PC-3 (cell line): ENCODE data around the gene TMEM202. TPM values are rescaled to one million over a fixed set of nuclear protein-coding genes. Genes with fewer than 3 reads are reported as not detected.
"Not testable (repeated sequence)": the region's sequence is repeated elsewhere in the genome, so short reads cannot be mapped to it uniquely, and the experiment has no call there.

Experiments used
- ATAC-seq: fragments of 200-7000 bp; cut with Tn5 transposase; 2 replicates; pipeline ENCODE4 v1.9.1; 2020; ENCODE audit warnings: mild to moderate bottlenecking, moderate library complexity
- BruUV-seq: library from RNA; stranded (reverse); fragments of 400-500 nt; replicated peaks from 2 replicates; lab custom pipeline; 2021; lab: Mats Ljungman, UMichigan
- CTCF ChIA-PET: fragments of 300-600 bp; sonication (Branson Sonifier 250); formaldehyde crosslinking; loops from one replicate; lab custom pipeline; 2022; ENCODE audit warnings: antibody characterized with exemption; lab: Charles Lee
- POLR2A ChIA-PET: fragments of 300-600 bp; sonication (Branson Sonifier 250); formaldehyde crosslinking; loops from one replicate; lab custom pipeline; 2022; ENCODE audit warnings: antibody characterized with exemption; ENCODE audit not compliant: unreplicated experiment; lab: Charles Lee
- DNase-seq: peaks from one replicate; pipeline ENCODE4 v3.0.0-alpha.2; 2015
- H2AFZ ChIP-seq: fragments of 300-600 bp; sonication (generic); 2 replicates; pipeline ENCODE4 v1.6.0; 2016; ENCODE audit warnings: antibody characterized with exemption, low read length
- H3F3A ChIP-seq: fragments of 300-600 bp; sonication (generic); one replicate; pipeline ENCODE4 v1.6.0; 2017; ENCODE audit warnings: antibody characterized with exemption, low read length, control low read depth, mild to moderate bottlenecking; ENCODE audit not compliant: unreplicated experiment
- H3K27ac ChIP-seq: fragments of 300-600 bp; sonication (generic); 2 replicates; pipeline ENCODE4 v1.5.1; 2016; ENCODE audit warnings: mild to moderate bottlenecking, low read length
- H3K27me3 ChIP-seq: fragments of 300-600 bp; sonication (generic); 2 replicates; pipeline ENCODE4 v1.6.1; 2016; ENCODE audit warnings: low read length, mixed read lengths
- H3K36me3 ChIP-seq: fragments of 300-600 bp; sonication (generic); 2 replicates; pipeline ENCODE4 v1.6.1; 2016; ENCODE audit warnings: low read depth, mixed run types, low read length, mixed read lengths
- H3K4me1 ChIP-seq: fragments of 300-600 bp; sonication (generic); 2 replicates; pipeline ENCODE4 v1.5.1; 2016; ENCODE audit warnings: low read length; ENCODE audit not compliant: insufficient read depth
- H3K4me2 ChIP-seq: fragments of 300-600 bp; sonication (generic); 2 replicates; pipeline ENCODE4 v1.6.0; 2016; ENCODE audit warnings: low read length
- H3K4me3 ChIP-seq: fragments of 300-600 bp; sonication (generic); 2 replicates; pipeline ENCODE4 v1.5.1; 2016; ENCODE audit warnings: mild to moderate bottlenecking, low read length, mixed read lengths
- H3K79me2 ChIP-seq: fragments of 300-600 bp; sonication (generic); 2 replicates; pipeline ENCODE4 v1.6.1; 2017; ENCODE audit warnings: low read length, mixed read lengths
- H3K9ac ChIP-seq: fragments of 300-600 bp; sonication (generic); 2 replicates; pipeline ENCODE4 v1.6.0; 2016; ENCODE audit warnings: mild to moderate bottlenecking, low read length
- H3K9me2 ChIP-seq: fragments of 300-600 bp; sonication (generic); replicated peaks from 2 replicates; pipeline ENCODE4 v1.6.1; 2016; ENCODE audit warnings: mixed run types, low read length, mixed read lengths
- H3K9me3 ChIP-seq: fragments of 300-600 bp; sonication (generic); 2 replicates; pipeline ENCODE4 v1.6.1; 2016; ENCODE audit warnings: low read length, mixed read lengths
- H4K20me1 ChIP-seq: fragments of 300-600 bp; sonication (generic); 2 replicates; pipeline ENCODE4 v1.6.1; 2016; ENCODE audit warnings: low read length, mixed read lengths
- CTCF ChIP-seq: fragments of 300-600 bp; sonication (generic); conservative IDR thresholded peaks from 2 replicates; pipeline ENCODE4 v1.5.1; 2017; ENCODE audit warnings: antibody characterized with exemption, low read depth, mild to moderate bottlenecking, low read length
- EZH2 ChIP-seq: fragments of 300-600 bp; sonication (generic); IDR thresholded peaks from one replicate; pipeline ENCODE4 v1.6.1; 2017; ENCODE audit warnings: antibody characterized with exemption, mild to moderate bottlenecking, low read length; ENCODE audit not compliant: unreplicated experiment
- EZH2phosphoT487 ChIP-seq: fragments of 300-600 bp; sonication (generic); IDR thresholded peaks from 2 replicates; pipeline ENCODE4 v1.6.1; 2018; ENCODE audit warnings: mild to moderate bottlenecking, antibody characterized with exemption, low read length, borderline replicate concordance
- intact Hi-C: fragments of 100-400 bp; cut with micrococcal nuclease; formaldehyde crosslinking; loops from 2 replicates; pipeline ENCODE4 v1.9.0; 2023
- total RNA-seq: library from RNA; depleted of rRNA; stranded (reverse); fragments of >200 nt; gene quantifications from 2 replicates; pipeline ENCODE4 v1.2.3, GENCODE V29; 2014

Gene TMEM202
- total RNA-seq, 1 experiment from 2014 or later: not detected

- Histone ChIP-seq H3K9me2 (no peaks in the 10 kb centered on the region), H3K4me1 (no peaks in the 10 kb centered on the region), H3K4me3 (no peak overlapping the region), H3F3A (no peaks in the 10 kb centered on the region), H4K20me1 (no peaks in the 10 kb centered on the region), H3K9me3 (0 out of 2 replicates have a peak, but pooled peaks cover 5% of the 10 kb centered on the region), H3K27me3 (peaks cover 15% of the 10 kb centered on the region; the same call in 1 of the 2 replicates), H2AFZ (no peak overlapping the region), H3K79me2 (no peaks in the 10 kb centered on the region), H3K27ac (no peak overlapping the region), H3K4me2 (no peak overlapping the region), H3K36me3 (no peaks in the 10 kb centered on the region), H3K9ac (no peak overlapping the region)
- ATAC-seq (no peak), DNase-seq (no peak)
- BruUV-seq: no TSS peak
- intact Hi-C loops: no loop called here
- CTCF ChIA-PET: no interaction called here
- POLR2A ChIA-PET: no interaction called here
- TF ChIP-seq EZH2: no peak
- TF ChIP-seq CTCF: no peak
- TF ChIP-seq EZH2phosphoT487: no peak
Observed at GRCh38 chr15:72437650-72438316, 39.7 kb downstream of the TMEM202 start.

GRCh38 chr15:72442848-72443247 lies 44.7 kb downstream of the TMEM202 start:
- intact Hi-C loops, DNase-seq, ATAC-seq, H3K4me3 ChIP-seq, H3K9ac ChIP-seq, POLR2A ChIA-PET, H3K4me1 ChIP-seq, H3K27me3 ChIP-seq, H3K9me2 ChIP-seq, CTCF ChIA-PET, H3K9me3 ChIP-seq, H3K79me2 ChIP-seq, H3K27ac ChIP-seq, H3F3A ChIP-seq, BruUV-seq, H3K4me2 ChIP-seq, H3K36me3 ChIP-seq, H2AFZ ChIP-seq, H4K20me1 ChIP-seq: not testable (repeated sequence)

GRCh38 chr15:72445426-72445825 lies 47.3 kb downstream of the TMEM202 start:
- BruUV-seq: no TSS peak
- H3K9me3 ChIP-seq: no peaks in the 10 kb centered on the region
- intact Hi-C loops: no loop called here
- no peak overlapping the region for H3K9ac ChIP-seq
- TF ChIP-seq EZH2 (no peak), CTCF (no peak), EZH2phosphoT487 (no peak)
- H3K27ac ChIP-seq: no peak overlapping the region
- no peak for ATAC-seq
- no peaks in the 10 kb centered on the region for H3K9me2 ChIP-seq
- no peaks in the 10 kb centered on the region for H3K4me1 ChIP-seq
- no peak overlapping the region for H3K4me2 ChIP-seq
- H3K79me2 ChIP-seq: no peaks in the 10 kb centered on the region
- ChIA-PET POLR2A (no interaction called here), CTCF (no interaction called here)
- no peak overlapping the region for H2AFZ ChIP-seq
- no peaks in the 10 kb centered on the region for H4K20me1 ChIP-seq
- H3K4me3 ChIP-seq: no peak overlapping the region
- H3K36me3 ChIP-seq: no peaks in the 10 kb centered on the region
- no peak for DNase-seq
- no peaks in the 10 kb centered on the region for H3F3A ChIP-seq
- H3K27me3 ChIP-seq: no peaks in the 10 kb centered on the region
